MM.1S (cell line): ENCODE data around the gene LRMDA.

Source experiments
- CTCF ChIP-seq: fragments of 300-600 bp; sonication (generic); IDR thresholded peaks from 2 replicates; pipeline ENCODE4 v1.5.1; 2016; ENCODE audit warnings: antibody characterized with exemption, low read length, mixed read lengths
- EZH2phosphoT487 ChIP-seq: fragments of 300-600 bp; sonication (generic); IDR thresholded peaks from 2 replicates; pipeline ENCODE4 v1.6.1; 2018; ENCODE audit warnings: antibody characterized with exemption, low read length

- no peak for TF ChIP-seq EZH2phosphoT487
- no peak for TF ChIP-seq CTCF
Measured at GRCh38 chr10:75472685-75473084, 41.3 kb downstream of the LRMDA start.
